Heart left ventricle (tissue), 13 donors: ENCODE results near the gene CREBBP.

ENCODE experiments used
- POLR2A ChIP-seq, 2 donors: fragments of 450-650 bp; IDR thresholded peaks; one replicate each; pipeline ENCODE4 v1.6.1; 2017; ENCODE audit warnings: antibody characterized with exemption in 2 of 2, mild to moderate bottlenecking in 2 of 2, moderate library complexity in 2 of 2
- TF ChIP-seq, protein P1 (sequence below), 12 donors: fragments of 200-600 bp; sonication (generic) in 4 of 12; IDR thresholded peaks; one replicate each; pipeline versions ENCODE4 v1.5.0 to v1.8.0; 2018 to 2022; ENCODE audit warnings: antibody characterized with exemption in 12 of 12, mild to moderate bottlenecking in 5 of 12
- donor health status: ischemic (EF 13 %, LVEDD 7.1; RV severe dilation, severe dysfunction).
- donor health status: DM: no; HTN: yes; CAD: no.
- donor health status: DM: no; HTN: no; CAD: no.
- donor health status: ischemic (EF 25% LVEDD 6.9; RV normal size, moderate dysfunction).
- donor health status: ischemic (EF 25% LVEDD 5.7; RV mildly dilated, moderate dysfunction).
- donor health status: ischemic (EF 35%, LVEDD 5.7; RV mildly dilated, moderate dysfunction).
- donor health status: nonischemic (EF 11% LVEDD 7.7; RV severe dilation, severe dysfunction).
- donor health status: DM: yes; HTN: yes; CAD: no.
- donor health status: PGD.
- donor health status: ischemic (EF 29% LVEDD 5.4; RV normal size, mild dysfunction).
- donor health status: nonischemic (EF 23%, LVEDD 6.1; RV moderate dilation, normal function).

- TF ChIP-seq, protein P1, sequence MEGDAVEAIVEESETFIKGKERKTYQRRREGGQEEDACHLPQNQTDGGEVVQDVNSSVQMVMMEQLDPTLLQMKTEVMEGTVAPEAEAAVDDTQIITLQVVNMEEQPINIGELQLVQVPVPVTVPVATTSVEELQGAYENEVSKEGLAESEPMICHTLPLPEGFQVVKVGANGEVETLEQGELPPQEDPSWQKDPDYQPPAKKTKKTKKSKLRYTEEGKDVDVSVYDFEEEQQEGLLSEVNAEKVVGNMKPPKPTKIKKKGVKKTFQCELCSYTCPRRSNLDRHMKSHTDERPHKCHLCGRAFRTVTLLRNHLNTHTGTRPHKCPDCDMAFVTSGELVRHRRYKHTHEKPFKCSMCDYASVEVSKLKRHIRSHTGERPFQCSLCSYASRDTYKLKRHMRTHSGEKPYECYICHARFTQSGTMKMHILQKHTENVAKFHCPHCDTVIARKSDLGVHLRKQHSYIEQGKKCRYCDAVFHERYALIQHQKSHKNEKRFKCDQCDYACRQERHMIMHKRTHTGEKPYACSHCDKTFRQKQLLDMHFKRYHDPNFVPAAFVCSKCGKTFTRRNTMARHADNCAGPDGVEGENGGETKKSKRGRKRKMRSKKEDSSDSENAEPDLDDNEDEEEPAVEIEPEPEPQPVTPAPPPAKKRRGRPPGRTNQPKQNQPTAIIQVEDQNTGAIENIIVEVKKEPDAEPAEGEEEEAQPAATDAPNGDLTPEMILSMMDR (IDR thresholded peaks at IDR 0.05), result no peak
- no peak for TF ChIP-seq POLR2A (IDR thresholded peaks at IDR 0.05)
Observed at GRCh38 chr16:3783516-3783915, 97.0 kb downstream of the CREBBP start.
